ENCODE data around the gene PTPRN2. TPM values are rescaled to one million over a fixed set of nuclear protein-coding genes. Genes with fewer than 3 reads are reported as not detected.

Gene PTPRN2
- total and polyA plus RNA-seq, 9 of the 15 experiments (the other 6 are each of a cell fraction or from before 2014, with no cell fraction given): not detected

GRCh38 chr7:158023157-158023556 is 564.5 kb downstream of the PTPRN2 start (continued):
- TF ChIP-seq, protein P1, sequence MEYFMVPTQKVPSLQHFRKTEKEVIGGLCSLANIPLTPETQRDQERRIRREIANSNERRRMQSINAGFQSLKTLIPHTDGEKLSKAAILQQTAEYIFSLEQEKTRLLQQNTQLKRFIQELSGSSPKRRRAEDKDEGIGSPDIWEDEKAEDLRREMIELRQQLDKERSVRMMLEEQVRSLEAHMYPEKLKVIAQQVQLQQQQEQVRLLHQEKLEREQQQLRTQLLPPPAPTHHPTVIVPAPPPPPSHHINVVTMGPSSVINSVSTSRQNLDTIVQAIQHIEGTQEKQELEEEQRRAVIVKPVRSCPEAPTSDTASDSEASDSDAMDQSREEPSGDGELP (CRISPR knock-in tag; IDR thresholded peaks at IDR 0.05; ENCODE audit: borderline replicate concordance): no peak
- TF ChIP-seq, protein P2, sequence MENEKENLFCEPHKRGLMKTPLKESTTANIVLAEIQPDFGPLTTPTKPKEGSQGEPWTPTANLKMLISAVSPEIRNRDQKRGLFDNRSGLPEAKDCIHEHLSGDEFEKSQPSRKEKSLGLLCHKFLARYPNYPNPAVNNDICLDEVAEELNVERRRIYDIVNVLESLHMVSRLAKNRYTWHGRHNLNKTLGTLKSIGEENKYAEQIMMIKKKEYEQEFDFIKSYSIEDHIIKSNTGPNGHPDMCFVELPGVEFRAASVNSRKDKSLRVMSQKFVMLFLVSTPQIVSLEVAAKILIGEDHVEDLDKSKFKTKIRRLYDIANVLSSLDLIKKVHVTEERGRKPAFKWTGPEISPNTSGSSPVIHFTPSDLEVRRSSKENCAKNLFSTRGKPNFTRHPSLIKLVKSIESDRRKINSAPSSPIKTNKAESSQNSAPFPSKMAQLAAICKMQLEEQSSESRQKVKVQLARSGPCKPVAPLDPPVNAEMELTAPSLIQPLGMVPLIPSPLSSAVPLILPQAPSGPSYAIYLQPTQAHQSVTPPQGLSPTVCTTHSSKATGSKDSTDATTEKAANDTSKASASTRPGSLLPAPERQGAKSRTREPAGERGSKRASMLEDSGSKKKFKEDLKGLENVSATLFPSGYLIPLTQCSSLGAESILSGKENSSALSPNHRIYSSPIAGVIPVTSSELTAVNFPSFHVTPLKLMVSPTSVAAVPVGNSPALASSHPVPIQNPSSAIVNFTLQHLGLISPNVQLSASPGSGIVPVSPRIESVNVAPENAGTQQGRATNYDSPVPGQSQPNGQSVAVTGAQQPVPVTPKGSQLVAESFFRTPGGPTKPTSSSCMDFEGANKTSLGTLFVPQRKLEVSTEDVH (IDR thresholded peaks at IDR 0.05; ENCODE audit: low read depth, partially characterized antibody): no peak
- no peak for TF ChIP-seq GABPB1 (CRISPR knock-in tag; IDR thresholded peaks at IDR 0.05)
- TF ChIP-seq TEAD4 (IDR thresholded peaks at IDR 0.05; ENCODE audit: low read length): no peak
- no peak for TF ChIP-seq TEAD4 (CRISPR knock-in tag; IDR thresholded peaks at IDR 0.05; ENCODE audit: borderline replicate concordance)
- no peak for TF ChIP-seq SMAD1 (IDR thresholded peaks at IDR 0.05; ENCODE audit: low read depth, low read length, partially characterized antibody)
- no peak for TF ChIP-seq ZNF57 (CRISPR knock-in tag; IDR thresholded peaks at IDR 0.05)
- no peak for TF ChIP-seq YBX1 (IDR thresholded peaks at IDR 0.05)
- no peak for TF ChIP-seq SRF (CRISPR knock-in tag; IDR thresholded peaks at IDR 0.05)
- no peak for TF ChIP-seq HDAC2 (IDR thresholded peaks at IDR 0.05)
- no peak for TF ChIP-seq GTF2E2 (tag; IDR thresholded peaks at IDR 0.05)
- TF ChIP-seq CBX3 (IDR thresholded peaks at IDR 0.05; ENCODE audit: borderline replicate concordance in 1 of 2, low read length in 2 of 2): no peak
- TF ChIP-seq FOSL1 (tag; conservative IDR thresholded peaks at IDR 0.05): no peak
